ENCODE data around the gene WRNIP1. TPM values are rescaled to one million over a fixed set of nuclear protein-coding genes. Genes with fewer than 3 reads are reported as not detected.

The WRNIP1 gene
- total RNA-seq, 1 experiment from 2014 or later, result 78.8 TPM

DNA sequence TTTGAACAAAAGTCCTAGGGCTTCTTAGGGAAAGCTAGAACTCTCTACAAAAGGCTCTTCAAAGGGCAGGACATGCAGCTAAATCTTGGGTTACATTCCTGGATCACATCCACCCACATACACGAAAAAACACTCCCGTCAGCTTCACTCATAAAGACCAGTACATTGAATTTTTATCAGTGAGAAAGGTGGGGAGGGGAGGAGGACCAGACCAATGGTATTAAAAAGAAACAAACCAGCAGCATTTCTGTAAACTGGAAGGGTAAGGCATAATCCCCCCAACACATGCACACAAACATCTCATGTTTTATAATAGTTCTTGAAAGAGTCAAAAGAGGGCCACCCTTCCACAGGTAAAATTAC is 46.1 kb upstream of the WRNIP1 start:
- H3K36me3 ChIP-seq (ENCODE audit: control insufficient read depth in 1 of 2, insufficient read depth in 2 of 2, low read length in 2 of 2), result no peaks in the 10 kb centered on the region
- no peaks in the 10 kb centered on the region for H3K9me2 ChIP-seq (ENCODE audit: insufficient read depth)
- no peak overlapping the region for H3K4me2 ChIP-seq (ENCODE audit: low read length)
- BruUV-seq (replicated peaks), result no TSS peak
- RAD21 ChIA-PET (ENCODE audit: low non-redundant PET in 1 of 2, low total read pairs in 2 of 2, uncharacterized antibody in 2 of 2, unreplicated experiment in 2 of 2), result no interaction called here
- POLR2A ChIA-PET, result no interaction called here
- ATAC-seq, result no peak
- no peak for TF ChIP-seq POLR2AphosphoS5 (IDR thresholded peaks at IDR 0.05; ENCODE audit: low read depth, low read length)
- TF ChIP-seq, protein P1, sequence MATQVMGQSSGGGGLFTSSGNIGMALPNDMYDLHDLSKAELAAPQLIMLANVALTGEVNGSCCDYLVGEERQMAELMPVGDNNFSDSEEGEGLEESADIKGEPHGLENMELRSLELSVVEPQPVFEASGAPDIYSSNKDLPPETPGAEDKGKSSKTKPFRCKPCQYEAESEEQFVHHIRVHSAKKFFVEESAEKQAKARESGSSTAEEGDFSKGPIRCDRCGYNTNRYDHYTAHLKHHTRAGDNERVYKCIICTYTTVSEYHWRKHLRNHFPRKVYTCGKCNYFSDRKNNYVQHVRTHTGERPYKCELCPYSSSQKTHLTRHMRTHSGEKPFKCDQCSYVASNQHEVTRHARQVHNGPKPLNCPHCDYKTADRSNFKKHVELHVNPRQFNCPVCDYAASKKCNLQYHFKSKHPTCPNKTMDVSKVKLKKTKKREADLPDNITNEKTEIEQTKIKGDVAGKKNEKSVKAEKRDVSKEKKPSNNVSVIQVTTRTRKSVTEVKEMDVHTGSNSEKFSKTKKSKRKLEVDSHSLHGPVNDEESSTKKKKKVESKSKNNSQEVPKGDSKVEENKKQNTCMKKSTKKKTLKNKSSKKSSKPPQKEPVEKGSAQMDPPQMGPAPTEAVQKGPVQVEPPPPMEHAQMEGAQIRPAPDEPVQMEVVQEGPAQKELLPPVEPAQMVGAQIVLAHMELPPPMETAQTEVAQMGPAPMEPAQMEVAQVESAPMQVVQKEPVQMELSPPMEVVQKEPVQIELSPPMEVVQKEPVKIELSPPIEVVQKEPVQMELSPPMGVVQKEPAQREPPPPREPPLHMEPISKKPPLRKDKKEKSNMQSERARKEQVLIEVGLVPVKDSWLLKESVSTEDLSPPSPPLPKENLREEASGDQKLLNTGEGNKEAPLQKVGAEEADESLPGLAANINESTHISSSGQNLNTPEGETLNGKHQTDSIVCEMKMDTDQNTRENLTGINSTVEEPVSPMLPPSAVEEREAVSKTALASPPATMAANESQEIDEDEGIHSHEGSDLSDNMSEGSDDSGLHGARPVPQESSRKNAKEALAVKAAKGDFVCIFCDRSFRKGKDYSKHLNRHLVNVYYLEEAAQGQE (IDR thresholded peaks at IDR 0.05; ENCODE audit: low read depth), result no peak
- no peak for TF ChIP-seq POLR2A (IDR thresholded peaks at IDR 0.05; ENCODE audit: borderline replicate concordance, extremely low read depth, insufficient read depth, insufficient read length)
- no peak for TF ChIP-seq JUND (IDR thresholded peaks at IDR 0.05)
- TF ChIP-seq CEBPB (IDR thresholded peaks at IDR 0.05; ENCODE audit: low read depth), result no peak
- TF ChIP-seq EGR1 (IDR thresholded peaks at IDR 0.05; ENCODE audit: low read depth), result no peak
- no peak for TF ChIP-seq YY1 (IDR thresholded peaks at IDR 0.05; ENCODE audit: extremely low read depth, insufficient replicate concordance, low read depth, low read length)
- TF ChIP-seq SIN3A (IDR thresholded peaks at IDR 0.05; ENCODE audit: low read depth), result no peak
- TF ChIP-seq SP1 (IDR thresholded peaks at IDR 0.05; ENCODE audit: low read depth), result no peak
- no peak for TF ChIP-seq SRF (IDR thresholded peaks at IDR 0.05; ENCODE audit: low read depth)
- no peak for TF ChIP-seq ZNF274 (IDR thresholded peaks at IDR 0.05; ENCODE audit: low read depth, low read length)
- TF ChIP-seq, protein P2, sequence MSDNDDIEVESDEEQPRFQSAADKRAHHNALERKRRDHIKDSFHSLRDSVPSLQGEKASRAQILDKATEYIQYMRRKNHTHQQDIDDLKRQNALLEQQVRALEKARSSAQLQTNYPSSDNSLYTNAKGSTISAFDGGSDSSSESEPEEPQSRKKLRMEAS (IDR thresholded peaks at IDR 0.05), result no peak
- TF ChIP-seq, protein P3, sequence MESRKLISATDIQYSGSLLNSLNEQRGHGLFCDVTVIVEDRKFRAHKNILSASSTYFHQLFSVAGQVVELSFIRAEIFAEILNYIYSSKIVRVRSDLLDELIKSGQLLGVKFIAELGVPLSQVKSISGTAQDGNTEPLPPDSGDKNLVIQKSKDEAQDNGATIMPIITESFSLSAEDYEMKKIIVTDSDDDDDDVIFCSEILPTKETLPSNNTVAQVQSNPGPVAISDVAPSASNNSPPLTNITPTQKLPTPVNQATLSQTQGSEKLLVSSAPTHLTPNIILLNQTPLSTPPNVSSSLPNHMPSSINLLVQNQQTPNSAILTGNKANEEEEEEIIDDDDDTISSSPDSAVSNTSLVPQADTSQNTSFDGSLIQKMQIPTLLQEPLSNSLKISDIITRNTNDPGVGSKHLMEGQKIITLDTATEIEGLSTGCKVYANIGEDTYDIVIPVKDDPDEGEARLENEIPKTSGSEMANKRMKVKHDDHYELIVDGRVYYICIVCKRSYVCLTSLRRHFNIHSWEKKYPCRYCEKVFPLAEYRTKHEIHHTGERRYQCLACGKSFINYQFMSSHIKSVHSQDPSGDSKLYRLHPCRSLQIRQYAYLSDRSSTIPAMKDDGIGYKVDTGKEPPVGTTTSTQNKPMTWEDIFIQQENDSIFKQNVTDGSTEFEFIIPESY (IDR thresholded peaks at IDR 0.05; ENCODE audit: extremely low read depth, insufficient replicate concordance, low read length), result no peak
- no peak for TF ChIP-seq RAD21 (IDR thresholded peaks at IDR 0.05; ENCODE audit: low read depth)
- no peak for TF ChIP-seq TCF7L2 (IDR thresholded peaks at IDR 0.05; ENCODE audit: borderline replicate concordance, extremely low read depth, insufficient read depth, insufficient read length)
- TF ChIP-seq, protein P4, sequence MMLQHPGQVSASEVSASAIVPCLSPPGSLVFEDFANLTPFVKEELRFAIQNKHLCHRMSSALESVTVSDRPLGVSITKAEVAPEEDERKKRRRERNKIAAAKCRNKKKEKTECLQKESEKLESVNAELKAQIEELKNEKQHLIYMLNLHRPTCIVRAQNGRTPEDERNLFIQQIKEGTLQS (IDR thresholded peaks at IDR 0.05), result no peak
- no peaks in the 10 kb centered on the region for H3K9me3 ChIP-seq (ENCODE audit: control insufficient read depth in 1 of 2, insufficient read depth in 1 of 2, low read depth in 1 of 2, low read length in 2 of 2)
- peaks cover 0 to 5% of the 10 kb centered on the region in 2 experiments; a peak in 2 of 4 replicates for H3K4me1 ChIP-seq (ENCODE audit: control insufficient read depth in 1 of 2, insufficient read depth in 2 of 2, low read length in 2 of 2)
- H3K27me3 ChIP-seq (ENCODE audit: insufficient read depth, low read length), result no peaks in the 10 kb centered on the region
- H3K9ac ChIP-seq (ENCODE audit: low read length), result no peak overlapping the region
- H2AFZ ChIP-seq (ENCODE audit: low read depth, low read length, poor library complexity, severe bottlenecking), result no peak overlapping the region
- H4K20me1 ChIP-seq (ENCODE audit: insufficient read depth), result no peaks in the 10 kb centered on the region
- H3K79me2 ChIP-seq (ENCODE audit: insufficient read depth, low read length), result no peaks in the 10 kb centered on the region
- CTCF ChIA-PET, result no interaction called here
- H3K4me3 ChIP-seq (replicated peaks in 1 of 2; ENCODE audit: low read depth in 1 of 2, low read length in 2 of 2), result no peak overlapping the region
- intact Hi-C loops (cut with micrococcal nuclease), result no loop called here
- no peak overlapping the region for H3K27ac ChIP-seq (ENCODE audit: low read depth, low read length)
- DNase-seq (ENCODE audit: low read depth, low spot score), result no peak

Measured in HCT116 (cell line).